Keratinocyte (primary cell): ENCODE measurements around the gene PPP1R3E. TPM values are rescaled to one million over a fixed set of nuclear protein-coding genes. Genes with fewer than 3 reads are reported as not detected.
A peak's percentile ranks its signal among the peaks of the same experiment; 100 is the strongest.

Experiments used
- DNase-seq: peaks from one replicate; pipeline ENCODE4 v3.0.0-alpha.2; 2011; ENCODE audit warnings: low read depth, missing footprints, low spot score
- FAIRE-seq: peaks from 2 replicates; lab custom pipeline; 2011; peaks lifted over from hg19 to GRCh38; lab: Jason Lieb, UNC
- H2AFZ ChIP-seq: 2 replicates; pipeline ENCODE4 v1.6.0; 2012; ENCODE audit warnings: low read length, control low read depth, inconsistent platforms; ENCODE audit not compliant: control insufficient read depth
- H3K27ac ChIP-seq: 2 replicates; pipeline ENCODE4 v1.5.1; 2011; ENCODE audit warnings: low read length; ENCODE audit not compliant: control insufficient read depth, insufficient read depth
- H3K27me3 ChIP-seq: 3 replicates; pipeline ENCODE4 v1.6.0; 2011; ENCODE audit warnings: low read length; ENCODE audit not compliant: control insufficient read depth, insufficient read depth; ENCODE audit errors: extremely low read depth
- H3K36me3 ChIP-seq, 2 experiments: 2 replicates in 1 of 2; 3 replicates in 1 of 2; pipeline ENCODE4 v1.5.1; 2011; ENCODE audit warnings: low read length in 2 of 2, mild to moderate bottlenecking in 1 of 2; ENCODE audit not compliant: control insufficient read depth in 2 of 2, insufficient read depth in 2 of 2; ENCODE audit errors: extremely low read depth in 1 of 2
- H3K4me1 ChIP-seq: 3 replicates; pipeline ENCODE4 v1.5.1; 2011; ENCODE audit warnings: low read length; ENCODE audit not compliant: control insufficient read depth, insufficient read depth; ENCODE audit errors: extremely low read depth
- H3K4me2 ChIP-seq: 3 replicates; pipeline ENCODE4 v1.6.0; 2011; ENCODE audit warnings: low read depth, low read length; ENCODE audit not compliant: control insufficient read depth, insufficient read depth; ENCODE audit errors: extremely low read depth
- H3K4me3 ChIP-seq, 3 experiments: fragments of 200-600 bp in 1 of 3; sonication (generic) in 1 of 3; 2 replicates in 2 of 3; 3 replicates in 1 of 3; pipeline ENCODE4 v1.5.1; 2011 to 2016; ENCODE audit warnings: low read length in 3 of 3, mild to moderate bottlenecking in 3 of 3, control low read depth in 2 of 3, inconsistent platforms in 1 of 3, low read depth in 1 of 3, mixed read lengths in 1 of 3, mixed run types in 1 of 3, moderate library complexity in 1 of 3; ENCODE audit not compliant: control insufficient read depth in 2 of 3, insufficient read depth in 2 of 3; ENCODE audit errors: extremely low read depth in 1 of 3
- H3K79me2 ChIP-seq: 2 replicates; pipeline ENCODE4 v1.6.0; 2012; ENCODE audit warnings: low read length; ENCODE audit not compliant: control insufficient read depth, insufficient read depth
- H3K9ac ChIP-seq: 3 replicates; pipeline ENCODE4 v1.6.0; 2011; ENCODE audit warnings: low read length; ENCODE audit not compliant: control insufficient read depth, insufficient read depth; ENCODE audit errors: extremely low read depth
- H3K9me1 ChIP-seq: 3 replicates; pipeline ENCODE4 v1.6.0; 2011; ENCODE audit warnings: low read length; ENCODE audit not compliant: control insufficient read depth, insufficient read depth; ENCODE audit errors: extremely low read depth
- H3K9me3 ChIP-seq: 2 replicates; pipeline ENCODE4 v1.5.1; 2012; ENCODE audit warnings: low read depth, low read length; ENCODE audit not compliant: control insufficient read depth
- H4K20me1 ChIP-seq: 3 replicates; pipeline ENCODE4 v1.6.0; 2011; ENCODE audit warnings: low read length; ENCODE audit not compliant: control insufficient read depth, insufficient read depth; ENCODE audit errors: extremely low read depth
- CTCF ChIP-seq, 3 experiments: IDR thresholded peaks in 1 of 3; conservative IDR thresholded peaks in 1 of 3; optimal IDR thresholded peaks in 1 of 3; 2 replicates in 2 of 3; 3 replicates in 1 of 3; pipeline versions ENCODE3 to v1.5.1; 2011; ENCODE audit warnings: low read length in 3 of 3, mild to moderate bottlenecking in 3 of 3, moderate library complexity in 2 of 3, control low read depth in 1 of 3, inconsistent platforms in 1 of 3; ENCODE audit not compliant: insufficient read depth in 2 of 3; ENCODE audit errors: extremely low read depth in 1 of 3
- EZH2 ChIP-seq: IDR thresholded peaks from one replicate; pipeline ENCODE4 v1.6.1; 2012; ENCODE audit warnings: inconsistent platforms, mild to moderate bottlenecking, low read length, moderate library complexity
- dilution Hi-C: fragments of 300-500 bp; cut with MboI; formaldehyde crosslinking; loops from one replicate; pipeline ENCODE4 v1.7.0; 2020; ENCODE audit warnings: low sequenced_read_pairs; ENCODE audit not compliant: extremely low pct_ligation_motif_present
- polyA plus RNA-seq, 5 experiments: library from polyadenylated mRNA; depleted of rRNA in 3 of 5; stranded (reverse) in 3 of 5; stranded (forward) in 1 of 5; unstranded in 1 of 5; fragments of >200 nt; gene quantifications; 1 replicate in 1 of 5; 2 replicates in 3 of 5; 3 replicates in 1 of 5; pipeline versions ENCODE4 v1.2.1 to v1.2.3, GENCODE V29; 2011 to 2012; ENCODE audit warnings: missing spikeins in 2 of 5, low read depth in 1 of 5, low replicate concordance in 1 of 5

The PPP1R3E gene
- polyA plus RNA-seq, 1 donor (not counting 4 experiments of a cell fraction or from before 2014, with no cell fraction given) = 2.5 TPM

GRCh38 chr14:23286902-23287479 lies 15.7 kb downstream of the PPP1R3E start:
- peaks cover 34% of the 10 kb centered on the region for H3K79me2 ChIP-seq
- H3K27ac ChIP-seq = peak overlapping the region; percentile 95
- DNase-seq (no peak), FAIRE-seq (no peak)
- no peaks in the 10 kb centered on the region for H3K9me1 ChIP-seq
- H2AFZ ChIP-seq = no peak overlapping the region
- dilution Hi-C loops = no loop called here
- peak overlapping the region; percentile 79 for H3K9ac ChIP-seq
- H3K9me3 ChIP-seq = no peaks in the 10 kb centered on the region
- peaks cover 14% of the 10 kb centered on the region for H3K4me1 ChIP-seq
- TF ChIP-seq CTCF (optimal IDR thresholded peaks at IDR 0.05 in 1 of 3, IDR thresholded peaks at IDR 0.05 in 1 of 3, conservative IDR thresholded peaks at IDR 0.05 in 1 of 3; ENCODE audit: extremely low read depth in 1 of 3, insufficient read depth in 2 of 3, low read length in 3 of 3) (no peak), EZH2 (no peak)
- peak overlapping the region; percentile 79 to 96 (median 84) for H3K4me3 ChIP-seq
- no peaks in the 10 kb centered on the region for H3K27me3 ChIP-seq
- H3K36me3 ChIP-seq = peaks cover 3% of the 10 kb centered on the region in 2 experiments
- H4K20me1 ChIP-seq = no peaks in the 10 kb centered on the region
- peak overlapping the region; percentile 92 for H3K4me2 ChIP-seq

- peak within 1 kb of the TSS; percentile 95 for H3K27ac ChIP-seq
- peak; percentile 69 for FAIRE-seq
Observed at GRCh38 chr14:23286020-23286901, 16.4 kb downstream of the PPP1R3E start, which contains the start of gene HOMEZ. TSS of gene HOMEZ (minus strand) at chr14:23286132. CDS start at chr14:23285952, 180 bp downstream.

More at GRCh38 chr14:23286020-23286901, 16.4 kb downstream of the PPP1R3E start, which contains the start of gene HOMEZ:
- Histone ChIP-seq H3K4me3 (peak within 1 kb of the TSS; percentile 84 to 97 (median 96)), H3K9me1 (no peaks in the 10 kb centered on the region), H3K79me2 (peaks cover 40% of the 10 kb centered on the region), H2AFZ (peak within 1 kb of the TSS; percentile 91), H3K4me1 (peaks cover 14% of the 10 kb centered on the region), H4K20me1 (no peaks in the 10 kb centered on the region), H3K9me3 (no peaks in the 10 kb centered on the region), H3K4me2 (peak within 1 kb of the TSS; percentile 94), H3K9ac (peak within 1 kb of the TSS; percentile 94), H3K27me3 (no peaks in the 10 kb centered on the region), H3K36me3 (peaks cover 5 to 7% of the 10 kb centered on the region in 2 experiments)
- dilution Hi-C loops = no loop called here
- peak; percentile 86 for DNase-seq
- TF ChIP-seq CTCF (optimal IDR thresholded peaks at IDR 0.05 in 1 of 3, IDR thresholded peaks at IDR 0.05 in 1 of 3, conservative IDR thresholded peaks at IDR 0.05 in 1 of 3; ENCODE audit: extremely low read depth in 1 of 3, insufficient read depth in 2 of 3, low read length in 3 of 3) (peak in 1 of 3 experiments; percentile 4), EZH2 (no peak)
